Smooth muscle cell (in vitro differentiated cells): Measurements from ENCODE around the gene SNURF. TPM values are rescaled to one million over a fixed set of nuclear protein-coding genes. Genes with fewer than 3 reads are reported as not detected.
"Not testable (repeated sequence)": the region's sequence is repeated elsewhere in the genome, so short reads cannot be mapped to it uniquely, and the experiment has no call there.

Source experiments
- DNase-seq: peaks from one replicate; lab custom pipeline; 2025; ENCODE audit not compliant: unreplicated experiment; lab: John Stamatoyannopoulos, UW
- H2AFZ ChIP-seq: fragments of 200-600 bp; sonication (generic); 2 replicates; pipeline ENCODE4 v1.6.0; 2016; ENCODE audit warnings: antibody characterized with exemption, low read depth, mild to moderate bottlenecking
- H3F3A ChIP-seq: fragments of 200-600 bp; sonication (generic); 2 replicates; pipeline ENCODE4 v1.6.0; 2017; ENCODE audit warnings: antibody characterized with exemption, low read depth
- H3K27ac ChIP-seq: fragments of 200-600 bp; sonication (generic); 2 replicates; pipeline ENCODE4 v1.5.1; 2016; ENCODE audit warnings: low read depth, mild to moderate bottlenecking
- H3K27me3 ChIP-seq: fragments of 200-600 bp; sonication (generic); 2 replicates; pipeline ENCODE4 v1.6.1; 2016; ENCODE audit warnings: low read depth, mild to moderate bottlenecking
- H3K36me3 ChIP-seq: fragments of 200-600 bp; sonication (generic); 2 replicates; pipeline ENCODE4 v1.5.1; 2016; ENCODE audit warnings: low read depth
- H3K4me1 ChIP-seq: fragments of 200-600 bp; sonication (generic); 2 replicates; pipeline ENCODE4 v1.5.1; 2016; ENCODE audit warnings: low read depth
- H3K4me2 ChIP-seq: fragments of 200-600 bp; sonication (generic); 2 replicates; pipeline ENCODE4 v1.6.0; 2016; ENCODE audit warnings: mild to moderate bottlenecking
- H3K4me3 ChIP-seq: fragments of 200-600 bp; sonication (generic); 2 replicates; pipeline ENCODE4 v1.5.1; 2016; ENCODE audit warnings: mild to moderate bottlenecking
- H3K79me2 ChIP-seq: fragments of 200-600 bp; sonication (generic); 2 replicates; pipeline ENCODE4 v1.6.0; 2016; ENCODE audit warnings: low read depth, mild to moderate bottlenecking
- H3K9ac ChIP-seq: fragments of 200-600 bp; sonication (generic); 2 replicates; pipeline ENCODE4 v1.6.0; 2016; ENCODE audit warnings: low read depth
- H3K9me3 ChIP-seq: fragments of 200-600 bp; sonication (generic); replicated peaks from 2 replicates; pipeline ENCODE4 v1.5.1; 2016; ENCODE audit warnings: low read depth
- H4K20me1 ChIP-seq: fragments of 200-600 bp; sonication (generic); 2 replicates; pipeline ENCODE4 v1.6.0; 2016; ENCODE audit warnings: low read depth
- whole genome bisulfite sequencing: methylation state at CpG from one replicate; pipeline ENCODE4 v1.1.7; 2016; ENCODE audit warnings: low lambda C conversion rate; 5-methylcytosine and 5-hydroxymethylcytosine counted together
- polyA plus RNA-seq: library from polyadenylated mRNA; unstranded; fragments of >200 nt; fragmentation: Nextera tagmentation; extraction: Ambion mirVana; gene quantifications from 2 replicates; pipeline ENCODE4 v1.2.1, GENCODE V29; 2016
- total RNA-seq: library from RNA; depleted of rRNA; stranded (reverse); fragments of >200 nt; gene quantifications from 2 replicates; pipeline ENCODE4 v1.2.3, GENCODE V29; 2014
- TF ChIP-seq, protein P1 (sequence below): fragments of 200-600 bp; sonication (generic); IDR thresholded peaks from 2 replicates; pipeline ENCODE4 v1.5.1; 2017; ENCODE audit warnings: borderline replicate concordance, mild to moderate bottlenecking, antibody characterized with exemption; ENCODE audit not compliant: insufficient read depth, poor library complexity, severe bottlenecking

SNURF gene
- total and polyA plus RNA-seq, 2 experiments from 2014 or later, result 5.2 to 17.3 TPM

DNA sequence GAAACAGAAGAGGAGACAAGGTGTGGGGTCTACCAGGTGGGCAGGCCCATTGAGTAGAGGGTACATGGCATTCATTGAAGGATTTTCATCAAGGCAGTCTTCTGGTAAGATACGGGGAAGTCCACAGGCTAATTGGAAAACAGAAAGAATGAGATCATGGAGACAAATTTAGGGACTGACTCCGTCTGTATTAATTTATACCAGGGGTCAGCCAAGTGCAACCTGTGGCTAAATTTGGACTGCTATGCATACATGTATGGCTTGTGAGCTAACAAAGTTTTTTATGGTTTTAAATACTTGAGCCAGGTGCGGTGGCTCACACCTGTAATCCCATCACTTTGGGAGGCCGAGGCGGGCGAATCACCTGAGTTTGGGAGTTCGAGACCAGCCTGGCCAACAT, 21.1 kb upstream of the SNURF start:
- Histone ChIP-seq H3K27me3 (no peaks in the 10 kb centered on the region), H4K20me1 (no peaks in the 10 kb centered on the region), H2AFZ (no peak overlapping the region), H3F3A (no peaks in the 10 kb centered on the region), H3K4me3 (no peak overlapping the region), H3K27ac (no peak overlapping the region), H3K36me3 (no peaks in the 10 kb centered on the region), H3K9ac (no peak overlapping the region), H3K4me1 (no peaks in the 10 kb centered on the region), H3K79me2 (no peaks in the 10 kb centered on the region), H3K4me2 (no peak overlapping the region), H3K9me3 (no peaks in the 10 kb centered on the region)
- 94% methylated on average over 7 of the region's 7 CpGs for WGBS
- TF ChIP-seq, protein P1, sequence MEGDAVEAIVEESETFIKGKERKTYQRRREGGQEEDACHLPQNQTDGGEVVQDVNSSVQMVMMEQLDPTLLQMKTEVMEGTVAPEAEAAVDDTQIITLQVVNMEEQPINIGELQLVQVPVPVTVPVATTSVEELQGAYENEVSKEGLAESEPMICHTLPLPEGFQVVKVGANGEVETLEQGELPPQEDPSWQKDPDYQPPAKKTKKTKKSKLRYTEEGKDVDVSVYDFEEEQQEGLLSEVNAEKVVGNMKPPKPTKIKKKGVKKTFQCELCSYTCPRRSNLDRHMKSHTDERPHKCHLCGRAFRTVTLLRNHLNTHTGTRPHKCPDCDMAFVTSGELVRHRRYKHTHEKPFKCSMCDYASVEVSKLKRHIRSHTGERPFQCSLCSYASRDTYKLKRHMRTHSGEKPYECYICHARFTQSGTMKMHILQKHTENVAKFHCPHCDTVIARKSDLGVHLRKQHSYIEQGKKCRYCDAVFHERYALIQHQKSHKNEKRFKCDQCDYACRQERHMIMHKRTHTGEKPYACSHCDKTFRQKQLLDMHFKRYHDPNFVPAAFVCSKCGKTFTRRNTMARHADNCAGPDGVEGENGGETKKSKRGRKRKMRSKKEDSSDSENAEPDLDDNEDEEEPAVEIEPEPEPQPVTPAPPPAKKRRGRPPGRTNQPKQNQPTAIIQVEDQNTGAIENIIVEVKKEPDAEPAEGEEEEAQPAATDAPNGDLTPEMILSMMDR, result no peak
- no peak for DNase-seq

DNA sequence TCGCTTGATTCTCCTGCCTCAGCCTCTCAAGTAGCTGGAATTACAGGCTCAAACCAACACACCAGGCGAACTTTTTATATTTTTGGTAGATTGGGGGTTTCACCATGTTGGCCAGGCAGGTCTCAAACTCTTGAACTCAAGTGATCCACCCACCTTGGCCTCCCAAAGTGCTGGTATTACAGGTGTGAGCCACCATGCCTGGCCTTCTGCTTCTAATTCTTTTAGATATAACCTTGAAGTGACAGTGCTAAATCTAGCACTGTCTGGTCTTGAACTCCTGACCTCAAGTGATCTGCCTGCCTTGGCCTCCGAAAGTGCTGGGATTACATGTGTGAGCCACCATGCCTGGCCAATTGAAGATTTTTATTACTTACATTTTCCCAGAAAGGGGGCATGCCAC, 16.6 kb upstream of the SNURF start:
- H3K9ac ChIP-seq, H3K4me3 ChIP-seq, H2AFZ ChIP-seq, H3K9me3 ChIP-seq, DNase-seq, H3K4me1 ChIP-seq, H3F3A ChIP-seq, H3K79me2 ChIP-seq, H3K4me2 ChIP-seq, H4K20me1 ChIP-seq, H3K27ac ChIP-seq, H3K36me3 ChIP-seq, H3K27me3 ChIP-seq: not testable (repeated sequence)
- WGBS, result 78% methylated on average over 3 of the region's 3 CpGs

GRCh38 chr15:24940236-24940635, 14.6 kb upstream of the SNURF start:
- Histone ChIP-seq H3F3A (no peaks in the 10 kb centered on the region), H3K4me1 (no peaks in the 10 kb centered on the region), H3K4me2 (no peak overlapping the region), H3K9me3 (no peaks in the 10 kb centered on the region), H4K20me1 (no peaks in the 10 kb centered on the region), H3K4me3 (no peak overlapping the region), H3K27me3 (no peaks in the 10 kb centered on the region), H3K79me2 (no peaks in the 10 kb centered on the region), H3K36me3 (no peaks in the 10 kb centered on the region), H3K9ac (no peak overlapping the region), H3K27ac (no peak overlapping the region), H2AFZ (no peak overlapping the region)
- TF ChIP-seq, protein P1, result no peak
- no peak for DNase-seq
- 64% methylated on average over 2 of the region's 2 CpGs for WGBS

GRCh38 chr15:24943361-24943760, 11.4 kb upstream of the SNURF start:
- no peak overlapping the region for H3K4me2 ChIP-seq
- H2AFZ ChIP-seq, result no peak overlapping the region
- H3K9ac ChIP-seq, result no peak overlapping the region
- H3K4me3 ChIP-seq, result no peak overlapping the region
- H4K20me1 ChIP-seq, result no peaks in the 10 kb centered on the region
- WGBS, result 57% methylated on average over 1 of the region's 1 CpG
- H3K79me2 ChIP-seq, result no peaks in the 10 kb centered on the region
- no peaks in the 10 kb centered on the region for H3K36me3 ChIP-seq
- no peaks in the 10 kb centered on the region for H3K9me3 ChIP-seq
- DNase-seq, result no peak
- TF ChIP-seq, protein P1, result no peak
- no peaks in the 10 kb centered on the region for H3K4me1 ChIP-seq
- H3F3A ChIP-seq, result no peaks in the 10 kb centered on the region
- H3K27ac ChIP-seq, result no peak overlapping the region
- no peaks in the 10 kb centered on the region for H3K27me3 ChIP-seq
